Tibial nerve (tissue), 4 donors: ENCODE data around the gene SLC13A4. TPM values are rescaled to one million over a fixed set of nuclear protein-coding genes. Genes with fewer than 3 reads are reported as not detected.

ENCODE experiments used
- DNase-seq, 2 donors: peaks; one replicate each; pipeline ENCODE4 v3.0.0-alpha.2; 2019; ENCODE audit warnings: low spot score in 2 of 2
- H3K27ac ChIP-seq, 4 donors: fragments of 200-600 bp; sonication (generic) in 3 of 4; one replicate each; pipeline ENCODE4 v1.5.1; 2017 to 2019; ENCODE audit warnings: mild to moderate bottlenecking in 1 of 4
- H3K27me3 ChIP-seq, 2 donors: fragments of 200-600 bp; sonication (generic) in 1 of 2; one replicate each; pipeline versions ENCODE4 v1.5.1 to v1.6.0; 2017 to 2019
- H3K36me3 ChIP-seq, 3 donors: fragments of 200-600 bp; sonication (generic); one replicate each; pipeline ENCODE4 v1.5.1; 2018 to 2019
- H3K4me1 ChIP-seq, 4 donors: fragments of 200-600 bp; sonication (generic) in 3 of 4; one replicate each; pipeline ENCODE4 v1.5.1; 2017 to 2019
- H3K4me3 ChIP-seq, 4 donors: fragments of 200-600 bp; sonication (generic) in 3 of 4; one replicate each; pipeline ENCODE4 v1.5.1; 2017 to 2019; ENCODE audit warnings: mild to moderate bottlenecking in 1 of 4, moderate library complexity in 1 of 4
- H3K9me3 ChIP-seq, 4 donors: fragments of 200-600 bp; sonication (generic) in 3 of 4; one replicate each; pipeline ENCODE4 v1.5.1; 2017 to 2019
- EP300 ChIP-seq, 2 donors: sonication (generic); formaldehyde crosslinking; IDR thresholded peaks; one replicate each; pipeline ENCODE4 v1.6.1; 2017; ENCODE audit warnings: antibody characterized with exemption in 2 of 2, mild to moderate bottlenecking in 1 of 2
- POLR2A ChIP-seq, 2 donors: fragments of 450-650 bp; IDR thresholded peaks; one replicate each; pipeline ENCODE4 v1.6.1; 2017; ENCODE audit warnings: antibody characterized with exemption in 2 of 2, mild to moderate bottlenecking in 2 of 2, moderate library complexity in 2 of 2
- WGBS, 2 donors: methylation state at CpG; one replicate each; pipeline ENCODE4 v1.1.5; 2018; 5-methylcytosine and 5-hydroxymethylcytosine counted together
- total RNA-seq, 4 donors: library from RNA; depleted of rRNA; stranded (reverse); fragments of >200 nt; gene quantifications; one replicate each; pipeline ENCODE4 v1.1.0, GENCODE V29; 2016
- TF ChIP-seq, protein P1 (sequence below), 5 experiments: fragments of 200-600 bp in 3 of 5; fragments of 450-650 bp in 2 of 5; sonication (generic) in 3 of 5; IDR thresholded peaks; one replicate each; pipeline ENCODE4 v1.5.1; 2016 to 2019; ENCODE audit warnings: antibody characterized with exemption in 5 of 5, mild to moderate bottlenecking in 3 of 5, moderate library complexity in 2 of 5

The SLC13A4 gene
- total RNA-seq, 4 donors from 2014 or later: not detected

DNA sequence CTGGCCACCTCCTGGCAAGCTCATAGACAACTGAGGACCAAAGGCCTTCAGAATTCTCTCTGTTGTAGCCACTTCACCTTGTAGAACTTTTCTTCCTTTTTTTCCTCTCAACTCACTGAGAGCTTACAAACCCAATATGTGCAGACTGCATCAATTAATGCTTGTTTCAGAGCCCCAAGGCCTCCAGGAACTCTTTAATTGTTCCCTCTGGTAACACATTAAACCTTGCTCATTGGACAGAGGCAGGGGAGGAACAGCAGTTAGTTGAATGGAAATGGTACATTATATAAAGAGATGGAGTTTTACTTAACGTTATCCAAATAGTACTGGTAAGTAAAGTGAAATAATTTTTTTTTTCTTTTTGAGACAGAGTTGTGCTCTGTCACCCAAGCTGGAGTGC, 40.5 kb downstream of the SLC13A4 start:
- H3K36me3 ChIP-seq: peaks cover 0 to 66% (median 0%) of the 10 kb centered on the region in 3 donors

DNA sequence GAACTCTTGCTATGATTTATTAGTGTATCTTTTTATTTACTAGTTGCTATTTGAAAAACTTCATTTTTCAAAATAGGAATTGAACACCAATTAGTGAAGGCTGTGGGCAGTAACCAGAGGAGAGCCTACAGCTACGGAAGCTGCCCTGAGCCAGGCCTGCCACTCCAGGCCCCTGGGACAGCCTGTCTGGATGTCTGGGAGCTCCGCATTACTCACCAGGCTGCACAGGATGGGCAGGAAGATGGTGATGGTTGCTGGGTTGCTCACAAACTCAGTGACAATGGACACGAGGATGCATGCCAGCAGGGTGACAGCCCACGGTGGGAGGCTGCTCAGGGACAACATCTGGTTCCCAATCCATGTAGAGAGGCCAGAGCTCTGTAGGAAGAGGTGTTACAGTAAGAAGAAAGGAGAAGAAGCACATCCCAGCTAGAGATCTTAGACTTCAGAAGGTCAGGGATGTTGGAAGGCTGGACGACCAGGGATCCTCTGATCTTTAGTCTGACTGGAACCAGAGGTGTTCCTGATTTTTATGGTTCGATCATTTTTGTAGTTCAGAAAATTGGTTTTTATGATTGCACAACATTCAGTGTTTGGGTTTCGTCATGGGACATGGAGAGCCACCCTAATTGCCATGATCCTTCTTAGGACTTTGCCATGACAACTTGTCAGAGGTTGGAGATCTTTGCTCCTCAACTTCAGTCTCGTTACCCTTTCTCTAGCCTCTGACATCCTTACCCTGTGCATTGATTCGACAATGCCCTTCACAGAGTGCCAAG, 42.5 kb downstream of the SLC13A4 start:
- Histone ChIP-seq H3K9me3 (no peaks in the 10 kb centered on the region), H3K4me1 (peaks cover 0 to 9% (median 0%) of the 10 kb centered on the region in 4 donors), H3K36me3 (peaks cover 0 to 59% (median 0%) of the 10 kb centered on the region in 3 donors), H3K4me3 (no peak overlapping the region), H3K27me3 (no peaks in the 10 kb centered on the region), H3K27ac (no peak overlapping the region)
- DNase-seq: no peak
- WGBS, 2 donors: 81 to 84% methylated on average over 9 of the region's 9 CpGs
- TF ChIP-seq, protein P1, sequence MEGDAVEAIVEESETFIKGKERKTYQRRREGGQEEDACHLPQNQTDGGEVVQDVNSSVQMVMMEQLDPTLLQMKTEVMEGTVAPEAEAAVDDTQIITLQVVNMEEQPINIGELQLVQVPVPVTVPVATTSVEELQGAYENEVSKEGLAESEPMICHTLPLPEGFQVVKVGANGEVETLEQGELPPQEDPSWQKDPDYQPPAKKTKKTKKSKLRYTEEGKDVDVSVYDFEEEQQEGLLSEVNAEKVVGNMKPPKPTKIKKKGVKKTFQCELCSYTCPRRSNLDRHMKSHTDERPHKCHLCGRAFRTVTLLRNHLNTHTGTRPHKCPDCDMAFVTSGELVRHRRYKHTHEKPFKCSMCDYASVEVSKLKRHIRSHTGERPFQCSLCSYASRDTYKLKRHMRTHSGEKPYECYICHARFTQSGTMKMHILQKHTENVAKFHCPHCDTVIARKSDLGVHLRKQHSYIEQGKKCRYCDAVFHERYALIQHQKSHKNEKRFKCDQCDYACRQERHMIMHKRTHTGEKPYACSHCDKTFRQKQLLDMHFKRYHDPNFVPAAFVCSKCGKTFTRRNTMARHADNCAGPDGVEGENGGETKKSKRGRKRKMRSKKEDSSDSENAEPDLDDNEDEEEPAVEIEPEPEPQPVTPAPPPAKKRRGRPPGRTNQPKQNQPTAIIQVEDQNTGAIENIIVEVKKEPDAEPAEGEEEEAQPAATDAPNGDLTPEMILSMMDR (IDR thresholded peaks at IDR 0.05): no peak

More for the DNA sequence above, 40.5 kb downstream of the SLC13A4 start:
- H3K9me3 ChIP-seq: no peaks in the 10 kb centered on the region
- no peak for DNase-seq
- H3K4me3 ChIP-seq: no peak overlapping the region
- no peak overlapping the region for H3K27ac ChIP-seq
- TF ChIP-seq EP300 (IDR thresholded peaks at IDR 0.05) (no peak), POLR2A (IDR thresholded peaks at IDR 0.05) (no peak)
- TF ChIP-seq, protein P1 (IDR thresholded peaks at IDR 0.05): no peak
- WGBS, 2 donors: 19 to 33% methylated on average over 1 of the region's 1 CpG
- peaks cover 0 to 9% (median 0%) of the 10 kb centered on the region in 4 donors for H3K4me1 ChIP-seq
- no peaks in the 10 kb centered on the region for H3K27me3 ChIP-seq

DNA sequence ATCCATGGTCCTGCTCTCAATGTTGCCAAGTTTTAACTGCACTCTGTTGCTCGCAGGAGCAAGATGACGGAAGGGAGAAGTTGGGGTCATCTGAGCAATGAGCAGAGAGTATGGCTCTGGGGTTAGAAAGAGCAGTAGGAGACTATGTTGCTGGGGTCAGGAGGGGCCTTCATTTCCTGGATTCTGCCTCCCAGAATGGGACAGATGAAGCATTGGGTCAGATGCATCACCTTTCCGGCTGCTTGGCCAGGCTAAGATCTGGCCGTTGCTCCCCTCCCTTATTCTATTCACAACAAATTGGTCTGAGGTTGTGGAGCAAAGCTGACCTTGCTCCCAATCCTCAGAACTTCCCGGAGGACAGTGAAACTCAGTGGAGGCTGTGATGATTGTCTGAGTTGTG, 43.3 kb downstream of the SLC13A4 start:
- no peak overlapping the region for H3K4me3 ChIP-seq
- H3K27ac ChIP-seq: no peak overlapping the region
- H3K4me1 ChIP-seq: peaks cover 0 to 9% (median 0%) of the 10 kb centered on the region in 4 donors
- TF ChIP-seq POLR2A (IDR thresholded peaks at IDR 0.05) (no peak), EP300 (IDR thresholded peaks at IDR 0.05) (no peak)
- TF ChIP-seq, protein P1 (IDR thresholded peaks at IDR 0.05): no peak
- 63 to 72% methylated on average over 5 of the region's 5 CpGs for WGBS, 2 donors
- no peaks in the 10 kb centered on the region for H3K27me3 ChIP-seq
- DNase-seq: no peak
- no peaks in the 10 kb centered on the region for H3K9me3 ChIP-seq
- peaks cover 0 to 56% (median 0%) of the 10 kb centered on the region in 3 donors for H3K36me3 ChIP-seq

DNA sequence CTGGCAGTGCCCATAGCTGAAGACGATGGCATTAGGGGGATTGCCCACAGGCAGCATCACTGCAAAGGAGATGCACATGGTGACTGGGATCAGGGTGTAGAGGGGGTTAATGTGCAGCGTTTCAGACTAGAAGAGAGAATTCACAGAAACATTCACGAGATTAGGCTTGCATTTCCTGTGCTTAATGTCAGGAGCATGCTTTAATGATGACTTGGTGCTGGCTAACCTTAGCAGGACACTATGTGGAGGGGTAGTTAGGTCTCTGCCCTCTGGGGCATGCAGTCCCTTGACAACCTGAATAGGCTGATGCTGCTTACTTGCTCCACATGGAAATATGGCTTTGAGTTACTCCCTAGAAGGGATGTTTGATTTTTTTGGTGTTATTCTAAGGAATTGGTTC, 43.9 kb downstream of the SLC13A4 start:
- Histone ChIP-seq H3K27ac (no peak overlapping the region), H3K4me1 (peaks cover 0 to 10% (median 0%) of the 10 kb centered on the region in 4 donors), H3K27me3 (no peaks in the 10 kb centered on the region), H3K9me3 (no peaks in the 10 kb centered on the region), H3K36me3 (peaks cover 0 to 51% (median 0%) of the 10 kb centered on the region in 3 donors), H3K4me3 (no peak overlapping the region)
- TF ChIP-seq EP300 (IDR thresholded peaks at IDR 0.05): no peak
- no peak for TF ChIP-seq POLR2A (IDR thresholded peaks at IDR 0.05)
- TF ChIP-seq, protein P1 (IDR thresholded peaks at IDR 0.05): no peak
- no peak for DNase-seq
- WGBS, 2 donors: 35 to 41% methylated on average over 3 of the region's 3 CpGs

DNA sequence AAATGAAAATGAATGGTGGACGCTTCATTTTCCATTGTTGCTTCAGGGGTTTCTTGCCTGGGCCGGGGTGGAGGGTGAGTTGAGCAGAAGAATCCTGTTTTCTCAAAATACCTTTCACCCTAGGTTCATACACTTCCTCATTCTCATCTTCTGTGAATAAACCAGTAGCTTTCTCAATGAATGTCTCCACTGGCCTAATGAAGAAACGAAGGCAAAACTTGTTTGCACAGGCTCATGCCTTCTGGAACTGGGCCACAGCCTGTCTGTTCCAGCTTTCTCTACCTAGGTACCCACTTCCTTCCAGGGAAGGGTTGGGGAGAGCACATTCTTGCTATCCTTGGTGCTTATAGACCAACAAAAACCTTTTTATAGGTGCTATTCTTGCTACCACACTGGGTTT, 44.4 kb downstream of the SLC13A4 start:
- peaks cover 0 to 46% (median 0%) of the 10 kb centered on the region in 3 donors for H3K36me3 ChIP-seq
- TF ChIP-seq, protein P1 (IDR thresholded peaks at IDR 0.05): no peak
- TF ChIP-seq EP300 (IDR thresholded peaks at IDR 0.05) (no peak), POLR2A (IDR thresholded peaks at IDR 0.05) (no peak)
- H3K9me3 ChIP-seq: no peaks in the 10 kb centered on the region
- H3K4me1 ChIP-seq: peaks cover 0 to 15% (median 0%) of the 10 kb centered on the region in 4 donors
- no peak overlapping the region for H3K27ac ChIP-seq
- WGBS, 2 donors: 83 to 91% methylated on average over 3 of the region's 3 CpGs
- no peaks in the 10 kb centered on the region for H3K27me3 ChIP-seq
- DNase-seq: no peak
- no peak overlapping the region for H3K4me3 ChIP-seq
